ENCODE results near the gene CHAF1B. TPM values are rescaled to one million over a fixed set of nuclear protein-coding genes. Genes with fewer than 3 reads are reported as not detected.

CHAF1B gene
- total RNA-seq, 1 donor = 1.8 TPM

DNA sequence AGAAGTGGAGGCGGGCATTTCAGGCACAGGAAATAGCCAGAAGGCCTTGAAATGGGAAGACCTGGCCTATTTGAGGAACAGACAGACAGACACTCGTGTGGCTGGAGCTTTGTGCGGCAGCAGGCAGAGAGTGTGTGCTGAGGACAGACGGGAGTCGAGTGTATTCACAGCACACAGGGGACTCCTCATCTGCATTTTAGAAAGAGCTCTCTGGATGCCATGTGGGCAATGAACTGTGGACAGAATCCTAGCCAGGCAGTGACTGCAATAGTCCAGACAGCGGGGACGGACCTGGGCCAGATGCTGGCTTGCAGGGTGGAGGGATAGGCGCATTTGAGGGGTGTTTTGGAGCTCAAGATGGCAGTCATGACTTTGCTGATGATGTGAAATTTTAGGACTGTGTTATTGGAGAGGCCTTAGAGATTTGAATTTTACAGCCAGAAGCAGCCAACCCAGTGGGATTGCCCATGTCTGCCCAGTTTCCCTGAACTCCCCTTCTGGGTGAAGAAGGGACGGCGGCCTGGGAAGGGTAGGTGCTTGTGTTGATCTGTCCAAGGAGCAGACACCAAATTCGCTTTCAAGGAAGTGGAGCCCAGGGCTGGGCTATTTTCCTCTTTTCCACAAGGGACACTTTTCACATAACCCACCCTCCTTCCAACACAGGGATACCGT, 43.7 kb downstream of the CHAF1B start:
- Histone ChIP-seq H3K79me2 (ENCODE audit: insufficient read depth, low read length) (peaks cover 7% of the 10 kb centered on the region), H3K27me3 (ENCODE audit: insufficient read depth, low read length) (no peaks in the 10 kb centered on the region), H3K4me3 (ENCODE audit: insufficient read depth, low read length) (no peak overlapping the region), H3K36me3 (ENCODE audit: insufficient read depth, low read length) (no peaks in the 10 kb centered on the region), H3K4me2 (ENCODE audit: insufficient read depth, low read length) (no peak overlapping the region), H4K20me1 (ENCODE audit: insufficient read depth, low read length) (no peaks in the 10 kb centered on the region), H3K4me1 (ENCODE audit: insufficient read depth, low read length) (peaks cover 35% of the 10 kb centered on the region), H2AFZ (ENCODE audit: low read length) (peak overlapping the region; percentile 67), H3K27ac (ENCODE audit: low read depth, low read length) (peak overlapping the region; percentile 92), H3K9me3 (ENCODE audit: low read depth, low read length) (no peaks in the 10 kb centered on the region)
- no peak for DNase-seq (ENCODE audit: insufficient read length, low spot score, missing footprints)
- TF ChIP-seq, protein P1, sequence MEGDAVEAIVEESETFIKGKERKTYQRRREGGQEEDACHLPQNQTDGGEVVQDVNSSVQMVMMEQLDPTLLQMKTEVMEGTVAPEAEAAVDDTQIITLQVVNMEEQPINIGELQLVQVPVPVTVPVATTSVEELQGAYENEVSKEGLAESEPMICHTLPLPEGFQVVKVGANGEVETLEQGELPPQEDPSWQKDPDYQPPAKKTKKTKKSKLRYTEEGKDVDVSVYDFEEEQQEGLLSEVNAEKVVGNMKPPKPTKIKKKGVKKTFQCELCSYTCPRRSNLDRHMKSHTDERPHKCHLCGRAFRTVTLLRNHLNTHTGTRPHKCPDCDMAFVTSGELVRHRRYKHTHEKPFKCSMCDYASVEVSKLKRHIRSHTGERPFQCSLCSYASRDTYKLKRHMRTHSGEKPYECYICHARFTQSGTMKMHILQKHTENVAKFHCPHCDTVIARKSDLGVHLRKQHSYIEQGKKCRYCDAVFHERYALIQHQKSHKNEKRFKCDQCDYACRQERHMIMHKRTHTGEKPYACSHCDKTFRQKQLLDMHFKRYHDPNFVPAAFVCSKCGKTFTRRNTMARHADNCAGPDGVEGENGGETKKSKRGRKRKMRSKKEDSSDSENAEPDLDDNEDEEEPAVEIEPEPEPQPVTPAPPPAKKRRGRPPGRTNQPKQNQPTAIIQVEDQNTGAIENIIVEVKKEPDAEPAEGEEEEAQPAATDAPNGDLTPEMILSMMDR (IDR thresholded peaks at IDR 0.05; ENCODE audit: extremely low read depth, low read depth, low read length) = no peak

DNA sequence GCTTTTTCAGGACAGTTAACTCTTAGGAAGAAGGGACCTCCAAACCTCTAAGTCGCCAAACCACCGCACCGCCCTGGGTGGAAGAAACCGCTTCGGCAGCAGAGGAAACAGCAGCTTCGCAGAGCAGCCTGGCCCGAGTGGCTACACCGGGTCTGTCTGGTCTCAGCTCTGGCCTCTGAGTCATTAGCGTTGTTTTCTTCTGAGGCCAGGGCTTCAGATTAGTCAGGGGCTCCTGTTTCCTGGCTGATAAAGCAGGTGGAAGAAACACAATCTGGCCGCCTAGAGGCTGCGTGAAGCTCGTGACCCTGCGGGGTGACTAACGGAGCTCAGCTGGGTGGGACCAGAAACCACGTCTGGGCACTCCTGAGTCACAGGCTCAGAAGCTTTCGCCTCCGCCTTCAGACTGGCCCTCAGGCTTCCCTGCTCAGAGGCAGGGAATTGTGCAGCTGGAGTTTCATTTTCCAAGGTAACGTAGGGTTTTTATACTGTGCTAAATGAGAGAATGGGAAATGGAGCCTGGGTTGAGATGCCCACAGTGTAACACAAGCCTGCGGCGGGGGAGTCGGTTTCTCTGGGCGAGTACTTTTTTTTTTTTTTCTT, 44.9 kb downstream of the CHAF1B start:
- Histone ChIP-seq H3K4me3 (ENCODE audit: insufficient read depth, low read length) (peak overlapping the region; percentile 61), H3K4me2 (ENCODE audit: insufficient read depth, low read length) (peak overlapping the region; percentile 79), H4K20me1 (ENCODE audit: insufficient read depth, low read length) (no peaks in the 10 kb centered on the region), H2AFZ (ENCODE audit: low read length) (peak overlapping the region; percentile 77), H3K9me3 (ENCODE audit: low read depth, low read length) (no peaks in the 10 kb centered on the region), H3K27me3 (ENCODE audit: insufficient read depth, low read length) (no peaks in the 10 kb centered on the region), H3K36me3 (ENCODE audit: insufficient read depth, low read length) (no peaks in the 10 kb centered on the region), H3K27ac (ENCODE audit: low read depth, low read length) (peak overlapping the region; percentile 92), H3K79me2 (ENCODE audit: insufficient read depth, low read length) (peaks cover 7% of the 10 kb centered on the region), H3K4me1 (ENCODE audit: insufficient read depth, low read length) (peaks cover 33% of the 10 kb centered on the region)
- peak; percentile 97 for DNase-seq (ENCODE audit: insufficient read length, low spot score, missing footprints)
- TF ChIP-seq, protein P1 (IDR thresholded peaks at IDR 0.05; ENCODE audit: extremely low read depth, low read depth, low read length) = no peak

DNA sequence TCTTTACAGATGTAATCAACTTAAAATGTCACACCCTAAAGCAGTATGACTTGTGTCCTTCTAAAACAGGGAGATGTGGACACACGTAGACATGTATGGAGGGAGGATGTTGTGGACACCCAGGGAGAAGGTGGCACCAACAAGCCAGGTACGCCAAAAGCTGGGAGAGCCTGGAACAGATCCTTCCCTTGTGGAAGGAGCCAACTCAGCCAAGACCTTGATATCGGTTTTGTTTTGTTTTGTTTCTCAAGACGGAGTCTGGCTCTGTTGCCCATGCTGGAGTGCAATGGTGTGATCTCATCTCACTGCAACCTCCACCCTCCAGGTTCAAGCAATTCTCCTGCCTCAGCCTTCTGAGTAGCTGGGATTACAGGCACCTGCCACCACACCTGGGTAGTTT, 45.6 kb downstream of the CHAF1B start:
- peak overlapping the region; percentile 79 for H3K4me2 ChIP-seq (ENCODE audit: insufficient read depth, low read length)
- peak overlapping the region; percentile 61 for H3K4me3 ChIP-seq (ENCODE audit: insufficient read depth, low read length)
- no peaks in the 10 kb centered on the region for H3K9me3 ChIP-seq (ENCODE audit: low read depth, low read length)
- no peaks in the 10 kb centered on the region for H3K27me3 ChIP-seq (ENCODE audit: insufficient read depth, low read length)
- TF ChIP-seq, protein P1 (IDR thresholded peaks at IDR 0.05; ENCODE audit: extremely low read depth, low read depth, low read length) = no peak
- H2AFZ ChIP-seq (ENCODE audit: low read length) = no peak overlapping the region
- no peaks in the 10 kb centered on the region for H3K36me3 ChIP-seq (ENCODE audit: insufficient read depth, low read length)
- peak overlapping the region; percentile 92 for H3K27ac ChIP-seq (ENCODE audit: low read depth, low read length)
- no peaks in the 10 kb centered on the region for H4K20me1 ChIP-seq (ENCODE audit: insufficient read depth, low read length)
- peaks cover 7% of the 10 kb centered on the region for H3K79me2 ChIP-seq (ENCODE audit: insufficient read depth, low read length)
- H3K4me1 ChIP-seq (ENCODE audit: insufficient read depth, low read length) = peaks cover 25% of the 10 kb centered on the region
- DNase-seq (ENCODE audit: insufficient read length, low spot score, missing footprints) = no peak

DNA sequence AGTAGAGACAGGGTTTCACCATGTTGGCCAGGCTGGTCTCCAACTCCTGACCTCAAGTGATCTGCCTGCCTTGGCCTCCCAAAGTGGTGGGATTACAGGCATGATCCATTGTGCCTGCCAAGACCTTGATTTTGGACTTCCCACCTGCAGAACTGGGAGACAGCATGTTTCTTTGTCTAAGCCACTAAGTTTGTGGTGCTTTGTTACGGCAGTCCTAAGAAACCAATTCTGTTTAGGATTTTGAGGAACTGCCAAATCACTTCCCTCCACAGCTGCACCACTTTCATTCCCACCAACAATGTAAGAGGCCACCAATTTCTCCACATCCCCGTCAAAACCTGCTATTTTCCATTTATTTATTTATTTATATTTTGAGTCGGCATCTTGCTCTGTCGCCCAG, 46.1 kb downstream of the CHAF1B start:
- Histone ChIP-seq H3K27ac (ENCODE audit: low read depth, low read length) (peak overlapping the region; percentile 92), H3K4me3 (ENCODE audit: insufficient read depth, low read length) (no peak overlapping the region), H3K36me3 (ENCODE audit: insufficient read depth, low read length) (no peaks in the 10 kb centered on the region), H3K9me3 (ENCODE audit: low read depth, low read length) (no peaks in the 10 kb centered on the region), H2AFZ (ENCODE audit: low read length) (no peak overlapping the region), H4K20me1 (ENCODE audit: insufficient read depth, low read length) (no peaks in the 10 kb centered on the region), H3K79me2 (ENCODE audit: insufficient read depth, low read length) (peaks cover 7% of the 10 kb centered on the region), H3K27me3 (ENCODE audit: insufficient read depth, low read length) (no peaks in the 10 kb centered on the region), H3K4me1 (ENCODE audit: insufficient read depth, low read length) (peaks cover 24% of the 10 kb centered on the region), H3K4me2 (ENCODE audit: insufficient read depth, low read length) (peak overlapping the region; percentile 79)
- TF ChIP-seq, protein P1 (IDR thresholded peaks at IDR 0.05; ENCODE audit: extremely low read depth, low read depth, low read length) = no peak
- DNase-seq (ENCODE audit: insufficient read length, low spot score, missing footprints) = no peak

All from osteoblast (primary cell).